Kidney tubule cell (primary cell): ENCODE results near the gene TAPBP.
"Not testable (repeated sequence)": the region's sequence is repeated elsewhere in the genome, so short reads cannot be mapped to it uniquely, and the experiment has no call there.

Experiments
- DNase-seq: peaks from one replicate; pipeline ENCODE4 v3.0.0-alpha.2; 2018; ENCODE audit warnings: low spot score

The TAPBP gene

GRCh38 chr6:33296797-33297405, 17.0 kb downstream of the TAPBP start:
- no peak for DNase-seq

- DNase-seq: no peak
Measured at GRCh38 chr6:33295621-33296369, 18.1 kb downstream of the TAPBP start.

GRCh38 chr6:33294086-33294823, 19.6 kb downstream of the TAPBP start:
- DNase-seq: no peak

GRCh38 chr6:33292996-33293682, 20.7 kb downstream of the TAPBP start:
- DNase-seq: no peak

- DNase-seq: no peak
Measured at GRCh38 chr6:33290459-33290858, 23.4 kb downstream of the TAPBP start.

GRCh38 chr6:33289784-33290315, 24.0 kb downstream of the TAPBP start:
- no peak for DNase-seq

- peak; percentile 90 for DNase-seq
Measured at GRCh38 chr6:33288921-33289783, 24.7 kb downstream of the TAPBP start, which contains the start of the genes PFDN6 and WDR46. Gene PFDN6 (plus strand): TSS chr6:33289601. CDS start chr6:33289857, 256 bp downstream. Gene WDR46 (minus strand): TSS chr6:33289239. CDS start chr6:33289170, 69 bp downstream.

GRCh38 chr6:33288141-33288920, 25.5 kb downstream of the TAPBP start:
- no peak for DNase-seq

GRCh38 chr6:33286946-33287914, 26.6 kb downstream of the TAPBP start:
- DNase-seq: no peak

- DNase-seq: not testable (repeated sequence)
Measured at GRCh38 chr6:33285214-33285613, 28.7 kb downstream of the TAPBP start.

GRCh38 chr6:33280539-33280938, 33.3 kb downstream of the TAPBP start:
- no peak for DNase-seq

GRCh38 chr6:33279971-33280511, 33.8 kb downstream of the TAPBP start:
- DNase-seq: peak; percentile 78

- DNase-seq: no peak
Measured at GRCh38 chr6:33279257-33279695, 34.6 kb downstream of the TAPBP start.

- DNase-seq: no peak
Measured at GRCh38 chr6:33278810-33279209, 35.1 kb downstream of the TAPBP start.

GRCh38 chr6:33278392-33278741, 35.5 kb downstream of the TAPBP start:
- no peak for DNase-seq

GRCh38 chr6:33277663-33278391, 36.1 kb downstream of the TAPBP start:
- DNase-seq: no peak

- DNase-seq: peak; percentile 82
Measured at GRCh38 chr6:33276864-33277662, 36.8 kb downstream of the TAPBP start, which contains the start of gene B3GALT4. Gene B3GALT4 (plus strand): TSS chr6:33277123. CDS start chr6:33277420, 297 bp downstream.
